HG02623 (cell line): ENCODE data around the gene TDRD5.

Experiments
- ATAC-seq: cut with Tn5 transposase; IDR thresholded peaks from one replicate; pipeline ENCODE4 v1.9.1; 2021; ENCODE audit warnings: moderate library complexity; ENCODE audit not compliant: unreplicated experiment

Gene TDRD5

GRCh38 chr1:179591592-179592580 is at the start of gene TDRD5:
TSS of gene TDRD5 (plus strand) at chr1:179591832. CDS start at chr1:179592616, 784 bp downstream.
- no peak for ATAC-seq

GRCh38 chr1:179545321-179545720 is 46.3 kb upstream of the TDRD5 start:
- ATAC-seq: no peak

- no peak for ATAC-seq
Observed at GRCh38 chr1:179547021-179547535, 44.6 kb upstream of the TDRD5 start.

GRCh38 chr1:179548666-179549367 is 42.8 kb upstream of the TDRD5 start:
- no peak for ATAC-seq

- ATAC-seq: no peak
Observed at GRCh38 chr1:179549368-179549700, 42.3 kb upstream of the TDRD5 start.

GRCh38 chr1:179550746-179551682 is 40.6 kb upstream of the TDRD5 start:
- ATAC-seq: no peak

GRCh38 chr1:179554427-179554826 is 37.2 kb upstream of the TDRD5 start:
- no peak for ATAC-seq

- ATAC-seq: no peak
Observed at GRCh38 chr1:179558078-179558477, 33.6 kb upstream of the TDRD5 start.

- ATAC-seq: no peak
Observed at GRCh38 chr1:179575497-179576314, 15.9 kb upstream of the TDRD5 start, which contains the start of gene NPHS2. TSS of gene NPHS2 (minus strand) at chr1:179575948. CDS start at chr1:179575864, 84 bp downstream.

DNA sequence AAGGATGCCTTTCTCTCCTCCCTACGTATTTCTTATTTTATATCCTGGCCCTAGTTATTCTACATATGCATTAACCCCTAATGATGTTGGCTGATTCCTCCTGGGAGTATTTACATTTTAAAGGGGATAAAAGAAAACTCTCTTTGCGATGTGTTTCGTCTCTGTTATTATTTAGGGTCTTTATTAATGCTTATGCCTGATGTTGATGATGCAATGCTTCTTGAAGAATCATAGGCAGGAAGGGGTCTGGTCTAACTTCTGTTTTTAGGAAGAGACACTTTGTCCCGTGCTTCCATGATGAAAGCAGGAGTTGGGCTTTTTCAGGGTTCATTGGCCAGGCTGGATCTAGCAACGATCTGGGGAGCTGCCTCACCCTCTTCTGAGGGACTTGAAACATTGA is 15.1 kb upstream of the TDRD5 start:
- no peak for ATAC-seq

- ATAC-seq: no peak
Observed at GRCh38 chr1:179583771-179584320, 7.8 kb upstream of the TDRD5 start.

- ATAC-seq: no peak
Observed at GRCh38 chr1:179586107-179586823, 5.4 kb upstream of the TDRD5 start.

GRCh38 chr1:179587336-179587735 is 4.3 kb upstream of the TDRD5 start:
- ATAC-seq: no peak

- no peak for ATAC-seq
Observed at GRCh38 chr1:179588425-179589024, 3.1 kb upstream of the TDRD5 start.

DNA sequence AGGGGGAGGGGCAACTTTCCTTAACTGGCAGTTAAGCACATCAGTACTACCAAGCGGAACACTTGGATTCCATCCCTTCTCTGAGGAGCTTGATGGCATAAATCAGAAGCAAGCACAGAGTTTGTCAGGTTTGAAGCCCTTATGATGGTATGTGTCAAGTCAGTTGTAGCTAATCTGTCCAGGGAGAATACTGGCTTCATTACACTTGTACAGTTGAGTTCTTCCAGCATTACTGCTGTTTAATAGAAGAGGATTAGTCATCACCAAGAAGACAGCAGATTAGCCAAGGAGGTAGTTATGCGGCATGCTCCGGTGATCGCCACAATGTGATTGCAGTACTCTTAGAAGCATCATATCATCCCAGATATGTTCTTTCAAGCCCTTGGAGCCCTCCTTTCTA is 2.1 kb upstream of the TDRD5 start:
- ATAC-seq: no peak

DNA sequence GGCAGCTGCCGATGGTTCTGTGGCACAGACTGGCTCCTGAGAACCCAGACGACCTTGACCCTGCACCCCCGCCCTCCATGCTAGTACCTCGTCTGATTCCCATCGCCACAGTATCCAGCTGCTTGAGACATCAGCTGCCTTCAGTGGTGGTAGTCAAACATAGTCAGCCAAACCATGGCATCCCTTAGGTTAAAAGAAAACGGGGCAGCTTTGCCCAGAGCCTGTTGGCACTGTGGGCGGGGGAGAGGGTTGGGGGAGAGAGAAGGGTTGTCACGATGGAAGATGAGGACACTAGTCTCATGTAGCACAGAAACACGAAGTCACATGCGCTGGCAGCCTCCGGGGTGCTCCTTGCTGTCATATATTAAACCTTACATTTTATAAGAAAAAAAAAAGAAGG is 961 bp upstream of the TDRD5 start:
- no peak for ATAC-seq

- ATAC-seq: no peak
Observed at GRCh38 chr1:179591253-179591591, 410 bp upstream of the TDRD5 start.

DNA sequence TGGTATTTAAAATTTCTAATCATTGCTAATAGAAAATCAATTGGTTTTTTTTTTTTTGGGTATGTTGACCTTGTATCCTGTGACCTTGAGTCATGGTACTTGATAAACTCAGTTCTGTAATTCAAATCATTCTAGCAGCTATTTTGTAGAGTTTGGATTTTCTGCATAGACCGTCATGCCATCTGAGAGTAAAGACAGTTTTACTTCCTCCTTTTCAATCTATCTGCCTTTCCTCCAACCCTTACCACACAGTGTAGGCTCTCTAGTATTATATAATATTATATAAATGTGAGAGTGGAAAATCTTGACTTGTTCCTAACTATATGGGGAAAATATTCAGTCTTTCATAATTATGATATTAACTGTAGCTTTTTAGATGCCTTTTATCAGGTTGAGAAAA is 7.0 kb downstream of the TDRD5 start:
- ATAC-seq: no peak
